Measurements from ENCODE around the gene MSANTD3.

- no peak for TF ChIP-seq POLR2A (IDR thresholded peaks at IDR 0.05)
- TF ChIP-seq CTCF (IDR thresholded peaks at IDR 0.05), result no peak
- no peak for TF ChIP-seq EP300 (IDR thresholded peaks at IDR 0.05)
These were observed 50.3 kb downstream of the MSANTD3 start for GRCh38 chr9:100477241-100477640.
